Common myeloid progenitor, CD34-positive (primary cell): ENCODE data around the gene NOL9.
"Not testable (repeated sequence)": the region's sequence is repeated elsewhere in the genome, so short reads cannot be mapped to it uniquely, and the experiment has no call there.

ENCODE experiments used
- CTCF ChIA-PET: fragments of 350-600 bp; sonication (Branson Sonifier 250); formaldehyde crosslinking; loops from one replicate; lab custom pipeline; 2021; ENCODE audit warnings: antibody characterized with exemption; lab: Charles Lee
- POLR2A ChIA-PET: fragments of 350-600 bp; sonication (Branson Sonifier 250); formaldehyde crosslinking; loops from one replicate; lab custom pipeline; 2021; ENCODE audit warnings: antibody characterized with exemption; lab: Charles Lee
- DNase-seq, 3 donors: peaks; one replicate each; pipeline versions ENCODE4 v3.0.0 to v3.0.0-alpha.2; 2013
- H3K27ac ChIP-seq, 2 experiments: 1 replicate in 1 of 2; 2 replicates in 1 of 2; pipeline ENCODE4 v1.7.0; 2013; ENCODE audit warnings: inconsistent platforms in 2 of 2, low read length in 2 of 2, mild to moderate bottlenecking in 2 of 2, low read depth in 1 of 2, moderate library complexity in 1 of 2; ENCODE audit not compliant: severe bottlenecking in 2 of 2, insufficient read depth in 1 of 2, poor library complexity in 1 of 2
- H3K27me3 ChIP-seq, 5 experiments: replicated peaks in 2 of 5; 1 replicate in 3 of 5; 2 replicates in 2 of 5; pipeline versions ENCODE4 v1.6.1 to v1.7.0; 2013; ENCODE audit warnings: low read length in 4 of 5, mild to moderate bottlenecking in 2 of 5, moderate library complexity in 2 of 5, inconsistent platforms in 1 of 5; ENCODE audit not compliant: insufficient read depth in 5 of 5, control insufficient read depth in 4 of 5
- H3K36me3 ChIP-seq, 4 experiments: 1 replicate in 2 of 4; 2 replicates in 2 of 4; pipeline versions ENCODE4 v1.6.1 to v1.7.0; 2013; ENCODE audit warnings: low read length in 3 of 4, control low read depth in 1 of 4, mild to moderate bottlenecking in 1 of 4; ENCODE audit not compliant: control insufficient read depth in 4 of 4, insufficient read depth in 4 of 4
- H3K4me1 ChIP-seq, 4 experiments: 1 replicate in 3 of 4; 2 replicates in 1 of 4; pipeline versions ENCODE4 v1.6.1 to v1.7.1; 2013; ENCODE audit warnings: low read length in 3 of 4, mild to moderate bottlenecking in 3 of 4, control low read depth in 1 of 4, inconsistent platforms in 1 of 4, moderate library complexity in 1 of 4; ENCODE audit not compliant: control insufficient read depth in 4 of 4, insufficient read depth in 4 of 4; ENCODE audit errors: control extremely low read depth in 1 of 4
- H3K4me3 ChIP-seq, 7 experiments: 1 replicate in 4 of 7; 2 replicates in 3 of 7; pipeline versions ENCODE4 v1.5.1 to v1.7.0; 2013; ENCODE audit warnings: mild to moderate bottlenecking in 7 of 7, low read length in 6 of 7, moderate library complexity in 6 of 7, inconsistent platforms in 2 of 7, low read depth in 2 of 7, control low read depth in 1 of 7; ENCODE audit not compliant: insufficient read depth in 4 of 7, control insufficient read depth in 1 of 7; ENCODE audit errors: extremely low read depth in 1 of 7
- H3K9me3 ChIP-seq, 5 experiments: 1 replicate in 4 of 5; 2 replicates in 1 of 5; pipeline versions ENCODE4 v1.6.1 to v1.7.1; 2013; ENCODE audit warnings: low read length in 4 of 5, mild to moderate bottlenecking in 2 of 5, inconsistent platforms in 1 of 5, low read depth in 1 of 5, moderate library complexity in 1 of 5; ENCODE audit not compliant: control insufficient read depth in 4 of 5, insufficient read depth in 2 of 5; ENCODE audit errors: control extremely low read depth in 1 of 5
- WGBS: methylation state at CpG from one replicate; pipeline ENCODE4 v1.1.5; 2013; ENCODE audit not compliant: insufficient coverage; 5-methylcytosine and 5-hydroxymethylcytosine counted together

NOL9 gene

DNA sequence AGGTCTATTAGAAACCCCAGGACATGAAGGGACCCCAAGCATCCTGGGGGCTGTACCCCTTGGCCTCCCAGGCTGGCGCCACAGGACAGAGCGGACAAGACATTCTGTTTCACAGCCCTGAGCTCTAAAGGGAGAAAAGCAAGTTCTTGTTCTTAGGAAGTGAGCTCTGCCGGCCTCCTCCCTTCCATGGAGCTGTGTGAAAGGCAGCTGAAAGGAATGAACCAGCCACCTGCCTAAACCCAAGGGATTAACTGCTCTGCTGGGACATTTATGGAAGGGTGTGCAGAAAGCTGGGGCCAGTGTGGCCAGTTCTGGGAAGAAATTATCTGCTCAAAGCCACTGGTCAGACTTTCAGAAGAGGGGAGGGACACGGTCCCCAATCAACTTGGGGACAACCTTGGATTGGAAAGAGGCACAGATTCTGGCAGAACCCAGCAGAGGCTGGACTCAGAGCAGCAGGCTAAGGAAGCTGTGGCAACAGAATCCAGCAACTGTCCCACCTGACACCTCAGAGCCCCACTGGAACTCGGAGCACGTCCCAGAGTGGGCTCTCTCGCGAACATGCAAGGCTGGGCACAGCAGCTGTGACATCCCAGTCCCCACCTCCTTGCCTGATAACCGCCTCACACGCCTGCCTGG is 46.2 kb upstream of the NOL9 start:
- POLR2A ChIA-PET, result interaction anchor here (0.7 to 1.7 kb wide), 3 partner anchors 9 to 20 kb away, joined by 3 to 8 read pairs (median 5); no protein-coding TSS in a partner anchor
- peak overlapping the region; percentile 22 to 87 for H3K27ac ChIP-seq
- WGBS, result 16% methylated on average over 9 of the region's 10 CpGs
- no peaks in the 10 kb centered on the region for H3K9me3 ChIP-seq
- DNase-seq, result no peak
- CTCF ChIA-PET, result interaction anchor here (1.0 to 6.5 kb wide), 8 partner anchors 11 to 43 kb away, joined by 3 to 48 read pairs (median 4); partner anchors contain the start of gene ZBTB48
- H3K4me1 ChIP-seq, result peaks cover 10 to 60% (median 56%) of the 10 kb centered on the region in 4 experiments
- H3K27me3 ChIP-seq, result no peaks in the 10 kb centered on the region
- H3K4me3 ChIP-seq, result peak overlapping the region; percentile 72 to 97 (median 89)
- H3K36me3 ChIP-seq, result peaks cover 0 to 35% (median 25%) of the 10 kb centered on the region in 4 experiments

DNA sequence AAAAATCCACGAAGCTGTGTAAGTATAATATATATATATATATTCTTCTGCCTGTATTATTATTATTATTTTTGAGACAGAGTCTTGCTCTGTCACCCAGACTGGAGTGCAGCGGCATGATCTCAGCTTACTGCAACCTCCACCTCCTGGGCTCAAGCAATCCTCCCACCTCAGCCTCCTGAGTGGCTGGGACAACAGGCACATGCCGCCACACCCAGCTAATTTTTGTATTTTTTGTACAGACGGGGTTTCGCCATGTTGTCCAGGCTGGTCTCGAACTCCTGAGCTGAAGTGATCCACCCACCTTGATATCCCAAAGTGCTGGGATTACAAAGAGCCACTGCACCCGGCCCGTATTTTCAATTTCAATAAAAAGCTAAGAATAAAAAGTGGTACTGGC is 45.7 kb upstream of the NOL9 start:
- not testable (repeated sequence) for DNase-seq, H3K9me3 ChIP-seq, H3K27me3 ChIP-seq
- ChIA-PET CTCF (interaction anchor here (0.6 to 6.5 kb wide), 8 partner anchors 10 to 47 kb away, joined by 3 to 48 read pairs (median 4); partner anchors contain the start of gene ZBTB48), POLR2A (interaction anchor here (0.7 to 1.7 kb wide), 2 partner anchors 18 to 19 kb away, joined by 3 to 8 read pairs; no protein-coding TSS in a partner anchor)
- H3K36me3 ChIP-seq, result peaks cover 1 to 41% (median 30%) of the 10 kb centered on the region in 4 experiments
- WGBS, result 20% methylated on average over 6 of the region's 8 CpGs
- peaks cover 10 to 61% (median 57%) of the 10 kb centered on the region in 4 experiments for H3K4me1 ChIP-seq
- peak overlapping the region; percentile 72 to 97 (median 89) for H3K4me3 ChIP-seq
- H3K27ac ChIP-seq, result peak overlapping the region in 1 of 2 experiments; percentile 87

DNA sequence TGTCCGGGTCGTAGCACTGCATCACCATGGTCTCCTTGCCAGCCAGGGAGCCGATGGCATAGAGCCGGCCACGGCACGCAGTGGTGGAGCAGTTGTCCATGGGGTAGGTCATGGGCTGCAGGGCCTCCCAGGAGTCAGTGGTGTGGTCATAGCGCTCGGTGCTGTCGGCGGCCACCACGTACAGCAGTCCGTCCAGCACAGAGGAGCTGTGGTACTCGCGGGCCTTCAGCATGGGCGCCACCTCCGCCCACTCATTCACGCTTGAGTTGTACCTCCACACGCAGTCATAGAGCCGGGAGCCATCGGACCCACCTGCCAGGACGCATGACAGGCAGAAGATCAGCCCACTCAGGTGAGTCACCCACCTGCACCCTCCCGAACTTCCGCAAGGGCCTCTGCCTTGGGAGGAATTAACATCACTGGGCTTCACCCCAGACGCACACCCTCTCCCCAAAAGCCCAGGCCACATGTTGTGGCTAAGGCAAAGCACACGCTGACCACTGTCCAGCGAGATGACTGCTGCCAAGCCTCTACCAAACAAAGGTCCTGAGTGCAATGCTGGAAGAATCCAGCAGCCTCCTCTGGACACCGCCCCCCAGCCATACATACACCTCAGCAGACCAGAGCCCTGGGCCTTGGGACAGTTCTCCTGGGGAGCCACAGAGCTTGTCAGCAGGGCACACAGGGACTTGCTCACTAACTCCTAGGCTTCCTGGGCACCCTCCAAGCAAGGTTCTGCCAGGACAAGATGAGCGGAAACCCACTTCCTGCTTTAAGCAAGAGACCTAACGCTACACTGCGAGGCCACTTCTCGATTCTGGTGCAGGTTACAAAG is 45.0 kb upstream of the NOL9 start:
- 79% methylated on average over 26 of the region's 31 CpGs for WGBS
- Histone ChIP-seq H3K27me3 (no peaks in the 10 kb centered on the region), H3K4me1 (peaks cover 10 to 59% (median 55%) of the 10 kb centered on the region in 4 experiments), H3K27ac (peak overlapping the region; percentile 25 to 66), H3K4me3 (peak overlapping the region in 6 of 7 experiments; percentile 16 to 97 (median 60)), H3K9me3 (no peaks in the 10 kb centered on the region), H3K36me3 (peaks cover 2 to 47% (median 33%) of the 10 kb centered on the region in 4 experiments)
- DNase-seq, result peak; percentile 60 to 84 (median 80)
- POLR2A ChIA-PET, result interaction anchor here (0.7 to 1.7 kb wide), 2 partner anchors 18 to 19 kb away, joined by 3 to 8 read pairs; no protein-coding TSS in a partner anchor
- CTCF ChIA-PET, result interaction anchor here (0.6 to 6.5 kb wide), 8 partner anchors 10 to 46 kb away, joined by 3 to 48 read pairs (median 4); partner anchors contain the start of gene ZBTB48

DNA sequence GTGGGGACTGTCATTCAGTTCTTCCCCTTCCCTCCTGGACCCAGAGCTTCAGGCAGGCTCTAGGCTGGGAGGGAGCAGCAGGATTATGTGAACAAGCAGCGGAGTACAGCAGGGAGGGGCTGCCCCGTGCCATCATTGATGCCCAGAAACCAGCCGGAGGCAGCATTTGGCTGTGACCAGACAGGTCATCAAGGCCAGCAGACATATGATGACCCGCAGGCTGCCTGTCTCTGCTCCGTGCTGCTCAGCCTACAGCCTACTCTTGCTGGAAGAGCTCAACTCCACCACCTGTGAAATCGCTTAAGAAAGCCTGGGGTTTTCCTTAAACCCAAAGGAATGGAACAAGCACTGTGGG is 43.4 kb upstream of the NOL9 start:
- Histone ChIP-seq H3K27me3 (no peaks in the 10 kb centered on the region), H3K27ac (no peak overlapping the region), H3K4me1 (peaks cover 7 to 52% (median 46%) of the 10 kb centered on the region in 4 experiments), H3K4me3 (no peak overlapping the region), H3K36me3 (peaks cover 7 to 63% (median 47%) of the 10 kb centered on the region in 4 experiments), H3K9me3 (no peaks in the 10 kb centered on the region)
- ChIA-PET CTCF (interaction anchor here (0.9 to 1.9 kb wide), 3 partner anchors 9 to 37 kb away, joined by 3 to 12 read pairs (median 4); no protein-coding TSS in a partner anchor), POLR2A (no interaction called here)
- no peak for DNase-seq
- 97% methylated on average over 6 of the region's 6 CpGs for WGBS

DNA sequence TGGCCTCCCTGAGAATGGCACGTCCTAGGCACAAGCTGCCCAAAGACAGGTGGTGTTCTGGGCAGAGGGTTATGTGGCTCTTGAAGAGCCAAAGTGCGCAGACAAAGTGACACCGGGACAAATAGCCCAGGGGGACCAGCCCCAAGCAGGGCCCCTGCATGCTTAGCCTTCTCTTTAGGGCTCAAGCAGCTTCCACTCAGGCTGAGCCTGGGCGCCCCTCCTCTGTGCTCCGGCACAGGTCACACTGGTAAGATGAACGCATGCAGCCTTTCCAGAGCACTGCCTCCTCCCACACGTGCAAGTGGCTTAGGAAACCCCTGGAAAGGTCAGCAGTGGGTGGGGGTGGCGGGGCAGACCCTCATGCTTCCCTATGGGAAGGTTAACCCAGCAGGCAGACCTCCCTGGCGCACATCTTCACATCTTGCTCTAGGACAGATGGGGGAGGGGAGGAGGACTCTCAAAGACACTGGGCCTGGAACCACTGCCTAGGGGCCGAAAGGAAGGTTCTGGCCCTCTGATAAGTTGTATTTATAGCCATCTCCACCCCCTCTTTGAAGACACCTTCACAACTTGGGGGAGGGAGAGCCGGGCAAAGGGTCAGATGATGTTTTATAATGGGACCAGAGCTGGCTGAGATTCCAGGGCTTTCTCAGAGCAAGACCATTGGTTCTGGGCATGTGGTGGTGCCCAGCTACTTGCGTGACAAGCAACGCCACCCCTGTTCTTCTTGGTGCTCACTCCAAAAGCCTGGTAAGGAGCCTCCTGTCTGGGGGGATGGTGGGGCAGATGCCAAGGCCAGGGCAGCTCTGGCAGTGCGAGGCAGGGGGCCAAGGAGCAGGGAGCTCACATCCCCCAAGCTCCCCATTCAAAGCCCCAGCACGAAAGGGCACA is 42.8 kb upstream of the NOL9 start:
- DNase-seq, result no peak
- H3K27me3 ChIP-seq, result no peaks in the 10 kb centered on the region
- H3K4me3 ChIP-seq, result no peak overlapping the region
- POLR2A ChIA-PET, result no interaction called here
- no peak overlapping the region for H3K27ac ChIP-seq
- CTCF ChIA-PET, result interaction anchor here (0.9 to 1.9 kb wide), 3 partner anchors 8 to 38 kb away, joined by 3 to 12 read pairs (median 4); no protein-coding TSS in a partner anchor
- H3K9me3 ChIP-seq, result no peaks in the 10 kb centered on the region
- peaks cover 7 to 54% (median 48%) of the 10 kb centered on the region in 4 experiments for H3K4me1 ChIP-seq
- peaks cover 7 to 69% (median 53%) of the 10 kb centered on the region in 4 experiments for H3K36me3 ChIP-seq
- 100% methylated on average over 12 of the region's 15 CpGs for WGBS

DNA sequence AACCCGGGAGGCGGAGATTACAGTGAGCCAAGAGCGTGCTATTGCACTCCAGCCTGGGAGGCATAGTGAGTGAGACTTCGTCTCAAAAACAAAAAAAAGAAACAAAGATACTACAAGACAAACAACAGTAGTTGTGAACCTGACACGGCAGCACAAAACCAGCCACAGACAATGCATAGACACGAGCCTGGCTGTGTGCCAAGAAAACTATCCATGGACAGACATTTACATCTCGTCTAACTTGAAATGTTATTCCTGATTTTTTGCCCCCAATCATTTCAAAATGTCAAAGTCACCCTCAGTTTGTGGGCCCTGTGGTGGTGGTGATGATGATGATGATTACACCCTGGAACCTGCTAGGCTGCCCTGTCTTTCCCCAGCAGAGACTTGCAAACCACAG is 42.0 kb upstream of the NOL9 start:
- CTCF ChIA-PET, result interaction anchor here (1.2 kb wide), 1 partner anchor 43 kb away, joined by 3 read pairs; no protein-coding TSS in a partner anchor
- 84% methylated on average over 6 of the region's 7 CpGs for WGBS
- Histone ChIP-seq H3K36me3 (peaks cover 7 to 75% (median 56%) of the 10 kb centered on the region in 4 experiments), H3K4me1 (peaks cover 10 to 55% (median 49%) of the 10 kb centered on the region in 4 experiments), H3K27ac (no peak overlapping the region), H3K27me3 (no peaks in the 10 kb centered on the region), H3K9me3 (no peaks in the 10 kb centered on the region), H3K4me3 (no peak overlapping the region)
- POLR2A ChIA-PET, result no interaction called here
- no peak for DNase-seq
